ENCODE data around the gene TRMT44.

TRMT44 gene

GRCh38 chr4:8502371-8502770 lies 61.8 kb downstream of the TRMT44 start:
- TF ChIP-seq, protein P1, sequence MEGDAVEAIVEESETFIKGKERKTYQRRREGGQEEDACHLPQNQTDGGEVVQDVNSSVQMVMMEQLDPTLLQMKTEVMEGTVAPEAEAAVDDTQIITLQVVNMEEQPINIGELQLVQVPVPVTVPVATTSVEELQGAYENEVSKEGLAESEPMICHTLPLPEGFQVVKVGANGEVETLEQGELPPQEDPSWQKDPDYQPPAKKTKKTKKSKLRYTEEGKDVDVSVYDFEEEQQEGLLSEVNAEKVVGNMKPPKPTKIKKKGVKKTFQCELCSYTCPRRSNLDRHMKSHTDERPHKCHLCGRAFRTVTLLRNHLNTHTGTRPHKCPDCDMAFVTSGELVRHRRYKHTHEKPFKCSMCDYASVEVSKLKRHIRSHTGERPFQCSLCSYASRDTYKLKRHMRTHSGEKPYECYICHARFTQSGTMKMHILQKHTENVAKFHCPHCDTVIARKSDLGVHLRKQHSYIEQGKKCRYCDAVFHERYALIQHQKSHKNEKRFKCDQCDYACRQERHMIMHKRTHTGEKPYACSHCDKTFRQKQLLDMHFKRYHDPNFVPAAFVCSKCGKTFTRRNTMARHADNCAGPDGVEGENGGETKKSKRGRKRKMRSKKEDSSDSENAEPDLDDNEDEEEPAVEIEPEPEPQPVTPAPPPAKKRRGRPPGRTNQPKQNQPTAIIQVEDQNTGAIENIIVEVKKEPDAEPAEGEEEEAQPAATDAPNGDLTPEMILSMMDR (IDR thresholded peaks at IDR 0.05; ENCODE audit: poor library complexity, severe bottlenecking), result no peak
- ATAC-seq (ENCODE audit: low read depth) (no peak), DNase-seq (ENCODE audit: low spot score) (no peak)
- Histone ChIP-seq H3K4me1 (ENCODE audit: insufficient read depth, poor library complexity, severe bottlenecking) (no peaks in the 10 kb centered on the region), H3K4me3 (ENCODE audit: severe bottlenecking) (no peak overlapping the region), H3K27me3 (ENCODE audit: insufficient read depth, poor library complexity, severe bottlenecking) (no peaks in the 10 kb centered on the region), H3K9me3 (ENCODE audit: severe bottlenecking) (no peaks in the 10 kb centered on the region), H3K36me3 (ENCODE audit: low read depth) (no peaks in the 10 kb centered on the region), H3K27ac (ENCODE audit: poor library complexity, severe bottlenecking) (no peak overlapping the region)

- TF ChIP-seq, protein P1 (IDR thresholded peaks at IDR 0.05; ENCODE audit: poor library complexity, severe bottlenecking), result no peak
These were observed 62.4 kb downstream of the TRMT44 start for GRCh38 chr4:8502836-8503585.

GRCh38 chr4:8503801-8504200 lies 63.2 kb downstream of the TRMT44 start:
- Histone ChIP-seq H3K36me3 (ENCODE audit: low read depth) (no peaks in the 10 kb centered on the region), H3K9me3 (ENCODE audit: severe bottlenecking) (no peaks in the 10 kb centered on the region), H3K4me3 (ENCODE audit: severe bottlenecking) (no peak overlapping the region), H3K4me1 (ENCODE audit: insufficient read depth, poor library complexity, severe bottlenecking) (no peaks in the 10 kb centered on the region), H3K27ac (ENCODE audit: poor library complexity, severe bottlenecking) (no peak overlapping the region), H3K27me3 (ENCODE audit: insufficient read depth, poor library complexity, severe bottlenecking) (no peaks in the 10 kb centered on the region)
- ATAC-seq (ENCODE audit: low read depth), result peak; percentile 37; the same call in 2 of the 3 replicates
- DNase-seq (ENCODE audit: low spot score), result no peak
- TF ChIP-seq, protein P1 (IDR thresholded peaks at IDR 0.05; ENCODE audit: poor library complexity, severe bottlenecking), result no peak

More at GRCh38 chr4:8502836-8503585, 62.4 kb downstream of the TRMT44 start:
- Histone ChIP-seq H3K36me3 (ENCODE audit: low read depth) (no peaks in the 10 kb centered on the region), H3K4me3 (ENCODE audit: severe bottlenecking) (no peak overlapping the region), H3K27ac (ENCODE audit: poor library complexity, severe bottlenecking) (no peak overlapping the region), H3K4me1 (ENCODE audit: insufficient read depth, poor library complexity, severe bottlenecking) (no peaks in the 10 kb centered on the region), H3K9me3 (ENCODE audit: severe bottlenecking) (no peaks in the 10 kb centered on the region), H3K27me3 (ENCODE audit: insufficient read depth, poor library complexity, severe bottlenecking) (no peaks in the 10 kb centered on the region)
- ATAC-seq (ENCODE audit: low read depth), result no peak
- no peak for DNase-seq (ENCODE audit: low spot score)

DNA sequence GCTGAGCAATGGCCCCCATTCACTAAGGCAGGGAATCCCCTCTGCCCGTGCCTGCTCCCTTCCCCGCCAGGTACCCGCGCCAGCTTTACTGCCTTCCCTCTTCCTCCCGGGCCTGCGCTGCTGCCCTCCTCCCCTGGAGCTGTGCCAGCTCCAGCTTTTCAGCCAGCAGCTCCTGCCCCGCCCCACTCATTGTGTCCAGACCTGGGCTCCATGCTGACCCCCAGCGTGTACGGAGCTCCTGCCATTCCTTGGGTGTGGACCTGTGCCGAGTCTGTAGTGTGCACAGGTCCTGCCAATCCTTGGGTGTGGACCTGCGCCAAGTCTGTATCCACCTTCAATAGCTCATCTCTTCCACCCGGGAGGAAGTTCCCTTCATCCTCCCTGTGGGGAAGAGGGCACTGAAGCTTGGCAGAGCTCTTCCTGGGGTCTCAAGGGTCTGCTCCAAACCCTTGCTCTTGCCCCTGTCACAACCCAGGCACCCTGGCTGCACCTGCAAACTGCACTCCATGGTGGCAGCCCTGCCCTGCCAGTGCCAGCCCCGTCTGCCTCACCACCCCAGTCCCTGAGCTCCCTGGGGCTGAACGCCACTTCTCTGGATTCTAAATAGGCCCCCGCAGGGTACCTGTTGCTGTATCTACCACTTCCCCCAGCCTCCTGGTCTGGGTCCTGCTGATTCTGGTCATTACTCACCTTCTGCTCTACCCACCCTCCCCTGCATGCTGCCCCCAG lies 63.9 kb downstream of the TRMT44 start:
- TF ChIP-seq, protein P1 (IDR thresholded peaks at IDR 0.05; ENCODE audit: poor library complexity, severe bottlenecking), result no peak
- H3K4me1 ChIP-seq (ENCODE audit: insufficient read depth, poor library complexity, severe bottlenecking), result no peaks in the 10 kb centered on the region
- no peak overlapping the region for H3K4me3 ChIP-seq (ENCODE audit: severe bottlenecking)
- H3K9me3 ChIP-seq (ENCODE audit: severe bottlenecking), result no peaks in the 10 kb centered on the region
- H3K27ac ChIP-seq (ENCODE audit: poor library complexity, severe bottlenecking), result no peak overlapping the region
- DNase-seq (ENCODE audit: low spot score), result no peak
- no peaks in the 10 kb centered on the region for H3K27me3 ChIP-seq (ENCODE audit: insufficient read depth, poor library complexity, severe bottlenecking)
- no peaks in the 10 kb centered on the region for H3K36me3 ChIP-seq (ENCODE audit: low read depth)
- ATAC-seq (ENCODE audit: low read depth), result peak; percentile 55
